ENCODE measurements around the gene TBC1D8. TPM values are rescaled to one million over a fixed set of nuclear protein-coding genes. Genes with fewer than 3 reads are reported as not detected.

The TBC1D8 gene
- total RNA-seq, 1 donor from 2014 or later = 19.9 TPM

DNA sequence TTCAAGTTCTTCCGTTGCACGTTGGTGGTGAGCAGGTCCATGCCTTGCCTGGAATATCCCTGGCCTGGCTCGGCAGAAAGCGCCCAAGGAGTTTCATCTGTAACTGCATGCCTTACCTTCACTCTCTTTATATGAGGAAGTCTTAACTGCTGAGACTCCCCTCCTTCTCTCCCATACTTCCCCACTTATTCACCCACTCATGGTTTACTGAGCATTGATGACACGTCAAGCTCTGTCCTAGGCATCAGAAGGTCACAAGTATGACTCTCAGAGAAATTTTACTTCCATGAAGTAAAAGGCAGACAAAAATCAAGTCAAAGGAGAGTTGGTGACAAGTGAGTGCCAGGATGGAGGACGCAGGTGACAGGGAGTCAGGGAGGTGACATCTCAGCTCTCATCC lies 68.2 kb downstream of the TBC1D8 start:
- ATAC-seq = peak; percentile 57
- Histone ChIP-seq H3K36me3 (no peaks in the 10 kb centered on the region), H3K4me3 (no peak overlapping the region), H3K9me3 (no peaks in the 10 kb centered on the region), H3K27ac (no peak overlapping the region), H3K4me1 (no peaks in the 10 kb centered on the region), H3K27me3 (no peaks in the 10 kb centered on the region)
- no peak for DNase-seq
- TF ChIP-seq, protein P1, sequence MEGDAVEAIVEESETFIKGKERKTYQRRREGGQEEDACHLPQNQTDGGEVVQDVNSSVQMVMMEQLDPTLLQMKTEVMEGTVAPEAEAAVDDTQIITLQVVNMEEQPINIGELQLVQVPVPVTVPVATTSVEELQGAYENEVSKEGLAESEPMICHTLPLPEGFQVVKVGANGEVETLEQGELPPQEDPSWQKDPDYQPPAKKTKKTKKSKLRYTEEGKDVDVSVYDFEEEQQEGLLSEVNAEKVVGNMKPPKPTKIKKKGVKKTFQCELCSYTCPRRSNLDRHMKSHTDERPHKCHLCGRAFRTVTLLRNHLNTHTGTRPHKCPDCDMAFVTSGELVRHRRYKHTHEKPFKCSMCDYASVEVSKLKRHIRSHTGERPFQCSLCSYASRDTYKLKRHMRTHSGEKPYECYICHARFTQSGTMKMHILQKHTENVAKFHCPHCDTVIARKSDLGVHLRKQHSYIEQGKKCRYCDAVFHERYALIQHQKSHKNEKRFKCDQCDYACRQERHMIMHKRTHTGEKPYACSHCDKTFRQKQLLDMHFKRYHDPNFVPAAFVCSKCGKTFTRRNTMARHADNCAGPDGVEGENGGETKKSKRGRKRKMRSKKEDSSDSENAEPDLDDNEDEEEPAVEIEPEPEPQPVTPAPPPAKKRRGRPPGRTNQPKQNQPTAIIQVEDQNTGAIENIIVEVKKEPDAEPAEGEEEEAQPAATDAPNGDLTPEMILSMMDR (IDR thresholded peaks at IDR 0.05) = no peak
- intact Hi-C loops (cut with DNase I) = no loop called here

- H3K4me1 ChIP-seq = no peaks in the 10 kb centered on the region
- no peak overlapping the region for H3K27ac ChIP-seq
- no peak for ATAC-seq
- H3K4me3 ChIP-seq = no peak overlapping the region
- H3K36me3 ChIP-seq = no peaks in the 10 kb centered on the region
- no peaks in the 10 kb centered on the region for H3K9me3 ChIP-seq
- TF ChIP-seq, protein P1 (IDR thresholded peaks at IDR 0.05) = no peak
- DNase-seq = no peak
- H3K27me3 ChIP-seq = no peaks in the 10 kb centered on the region
- intact Hi-C loops (cut with DNase I) = no loop called here
These were observed 69.7 kb downstream of the TBC1D8 start for GRCh38 chr2:101081375-101081907.

GRCh38 chr2:101080211-101081068 lies 70.7 kb downstream of the TBC1D8 start:
- no peak for ATAC-seq
- DNase-seq = no peak
- H3K27me3 ChIP-seq = no peaks in the 10 kb centered on the region
- TF ChIP-seq, protein P1 (IDR thresholded peaks at IDR 0.05) = no peak
- H3K4me3 ChIP-seq = no peak overlapping the region
- no peaks in the 10 kb centered on the region for H3K9me3 ChIP-seq
- no peak overlapping the region for H3K27ac ChIP-seq
- H3K4me1 ChIP-seq = no peaks in the 10 kb centered on the region
- H3K36me3 ChIP-seq = no peaks in the 10 kb centered on the region
- intact Hi-C loops (cut with DNase I) = no loop called here

GRCh38 chr2:101076581-101076980 lies 74.6 kb downstream of the TBC1D8 start:
- no peaks in the 10 kb centered on the region for H3K36me3 ChIP-seq
- H3K9me3 ChIP-seq = no peaks in the 10 kb centered on the region
- no peak for ATAC-seq

GRCh38 chr2:101064868-101065549 lies 86.2 kb downstream of the TBC1D8 start:
- TF ChIP-seq, protein P1 (IDR thresholded peaks at IDR 0.05) = no peak
- intact Hi-C loops (cut with DNase I) = no loop called here
- no peaks in the 10 kb centered on the region for H3K36me3 ChIP-seq
- no peaks in the 10 kb centered on the region for H3K9me3 ChIP-seq
- H3K4me3 ChIP-seq = no peak overlapping the region
- H3K27me3 ChIP-seq = no peaks in the 10 kb centered on the region
- no peak for DNase-seq
- no peak overlapping the region for H3K27ac ChIP-seq
- H3K4me1 ChIP-seq = peaks cover 20% of the 10 kb centered on the region
- no peak for ATAC-seq

More at GRCh38 chr2:101076581-101076980, 74.6 kb downstream of the TBC1D8 start:
- intact Hi-C loops (cut with DNase I) = no loop called here
- no peak overlapping the region for H3K4me3 ChIP-seq
- H3K27ac ChIP-seq = no peak overlapping the region
- no peaks in the 10 kb centered on the region for H3K27me3 ChIP-seq
- no peaks in the 10 kb centered on the region for H3K4me1 ChIP-seq
- TF ChIP-seq, protein P1 (IDR thresholded peaks at IDR 0.05) = no peak
- DNase-seq = no peak
